PC-9 (cell line): ENCODE results near the gene HEG1.

Source experiments
- CTCF ChIP-seq: fragments of 200-600 bp; sonication (generic); conservative IDR thresholded peaks from 2 replicates; pipeline ENCODE4 v1.6.1; 2017; ENCODE audit warnings: mixed run types, antibody characterized with exemption, mild to moderate bottlenecking, moderate library complexity
- EZH2 ChIP-seq: fragments of 200-600 bp; sonication (generic); IDR thresholded peaks from 2 replicates; pipeline ENCODE4 v1.8.0; 2017; ENCODE audit warnings: antibody characterized with exemption, low read depth

DNA sequence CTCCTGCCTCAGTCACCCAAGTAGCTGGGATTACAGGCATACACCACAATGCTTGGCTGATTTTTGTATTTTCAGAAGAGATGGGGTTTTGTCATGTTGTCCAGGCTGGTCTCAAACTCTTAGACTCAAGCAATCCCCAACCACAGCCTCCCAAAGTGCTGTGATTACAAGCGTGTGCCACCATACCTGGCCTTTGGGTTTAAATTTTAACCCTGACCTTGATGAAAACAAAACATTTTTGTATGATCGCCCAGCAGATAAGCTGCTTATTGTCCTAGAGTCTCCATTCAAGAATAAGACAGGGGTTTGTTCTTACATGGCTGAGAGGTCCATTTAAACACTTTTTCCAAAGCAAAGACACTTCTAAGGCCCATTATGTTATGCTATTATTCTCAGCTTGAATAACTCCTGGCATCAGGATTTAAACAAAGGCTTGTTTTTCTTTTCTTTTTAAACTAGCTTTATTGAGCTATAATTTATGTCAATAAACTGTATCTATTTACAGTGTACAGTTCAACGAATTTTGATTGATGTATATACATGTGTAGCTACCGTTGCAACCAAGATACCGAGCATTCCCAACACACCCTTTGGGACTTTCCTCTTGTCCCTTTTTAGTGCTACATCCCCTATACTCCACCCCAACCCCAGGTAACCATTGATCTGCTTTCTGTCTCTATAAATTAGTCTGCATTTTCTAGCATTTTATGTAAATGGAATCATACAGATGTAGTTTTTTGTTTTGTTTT lies 119.8 kb downstream of the HEG1 start:
- TF ChIP-seq CTCF (no peak), EZH2 (no peak)
